Right lobe of liver (tissue), 6 donors: ENCODE data around the gene PRDM7. TPM values are rescaled to one million over a fixed set of nuclear protein-coding genes. Genes with fewer than 3 reads are reported as not detected.

ENCODE experiments used
- ATAC-seq, 4 donors: fragments of 200-7000 bp; cut with Tn5 transposase; one replicate each; pipeline ENCODE4 v1.9.1; 2020; ENCODE audit warnings: mild to moderate bottlenecking in 4 of 4, moderate library complexity in 4 of 4
- DNase-seq, 3 donors: peaks; one replicate each; pipeline ENCODE4 v3.0.0-alpha.2; 2020
- H3K27ac ChIP-seq, 3 donors: fragments of 200-600 bp; one replicate each; pipeline ENCODE4 v1.8.0; 2022
- H3K27me3 ChIP-seq, 2 donors: fragments of 200-600 bp; one replicate each; pipeline ENCODE4 v1.8.0; 2022
- H3K36me3 ChIP-seq, 4 donors: fragments of 200-600 bp; sonication (generic) in 1 of 4; one replicate each; pipeline versions ENCODE4 v1.5.1 to v1.8.0; 2017 to 2022; ENCODE audit warnings: control low read depth in 1 of 4
- H3K4me1 ChIP-seq, 4 donors: fragments of 200-600 bp; sonication (generic) in 1 of 4; one replicate each; pipeline versions ENCODE4 v1.5.1 to v1.8.0; 2017 to 2022; ENCODE audit warnings: control low read depth in 1 of 4
- H3K4me3 ChIP-seq, 3 donors: fragments of 200-600 bp; one replicate each; pipeline ENCODE4 v1.8.0; 2022
- H3K9me3 ChIP-seq, 4 donors: fragments of 200-600 bp; sonication (generic) in 1 of 4; one replicate each; pipeline versions ENCODE4 v1.5.1 to v1.8.0; 2017 to 2022; ENCODE audit warnings: control low read depth in 1 of 4
- POLR2A ChIP-seq: fragments of 450-650 bp; IDR thresholded peaks from one replicate; pipeline ENCODE4 v1.6.1; 2017; ENCODE audit warnings: antibody characterized with exemption, mild to moderate bottlenecking
- WGBS: methylation state at CpG from one replicate; pipeline ENCODE4 v1.1.6; 2018; ENCODE audit warnings: low coverage, low lambda C conversion rate; ENCODE audit not compliant: insufficient coverage; ENCODE audit errors: missing lambda C conversion rate; 5-methylcytosine and 5-hydroxymethylcytosine counted together
- intact Hi-C, 2 donors: fragments of 100-400 bp; cut with DNase I; formaldehyde crosslinking; loops; one replicate each; pipeline versions ENCODE4 v1.11.2 to v1.14.1; 2022
- total RNA-seq, 6 experiments: library from RNA; depleted of rRNA in 2 of 6; stranded (reverse); fragments of >200 nt in 2 of 6; fragmentation: NEBNext Ultra II Directional in 3 of 6; extraction: Animal tissue kit (Norgen Biotek cat#: 25700) in 3 of 6; gene quantifications; one replicate each; pipeline versions ENCODE4 v1.1.0 to v1.2.4, GENCODE V29; 2016 to 2023
- TF ChIP-seq, protein P1 (sequence below), 4 donors: fragments of 200-600 bp in 3 of 4; fragments of 450-650 bp in 1 of 4; IDR thresholded peaks; one replicate each; pipeline versions ENCODE4 v1.5.1 to v1.8.0; 2016 to 2022; ENCODE audit warnings: antibody characterized with exemption in 4 of 4, mild to moderate bottlenecking in 2 of 4
- donor health status: DM: no; HTN: yes; CAD: no.
- donor health status: DM: no; HTN: no; CAD: no.
- donor health status: DM: no; HTN: no; CAD: no.
- donor health status: DM: no; HTN: yes; CAD: no.
- donor health status: DM: no; HTN: yes; CAD: no.

Gene PRDM7
- total RNA-seq, 6 experiments from 2014 or later: 0.09 to 0.12 TPM; not detected in 4

DNA sequence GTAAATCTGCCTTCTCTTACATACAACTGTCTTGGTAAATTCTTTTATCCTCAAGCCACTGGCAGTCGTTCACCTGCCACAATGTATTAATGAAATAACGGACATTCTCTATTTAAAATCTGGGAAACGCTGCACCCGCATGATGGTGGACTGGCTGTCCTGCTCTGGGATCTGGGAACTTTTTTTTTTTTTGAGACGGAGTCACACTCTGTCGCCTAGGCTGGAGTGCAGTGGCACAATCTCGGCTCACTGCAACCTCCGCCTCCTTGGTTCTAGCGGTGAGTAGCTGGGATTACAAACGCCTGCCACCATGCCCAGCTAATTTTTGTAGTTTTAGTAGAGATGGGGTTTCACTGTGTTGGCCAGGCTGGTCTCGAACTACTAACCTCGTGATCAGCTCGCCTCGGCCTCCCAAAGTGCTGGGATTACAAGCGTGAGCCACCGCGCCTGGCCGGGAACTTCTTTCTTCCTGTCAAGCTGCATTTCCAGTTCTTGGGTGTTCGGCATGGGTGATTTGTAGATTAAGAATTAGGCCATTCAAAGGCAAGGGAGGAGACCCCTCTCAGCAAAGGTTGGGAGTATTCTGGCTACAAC, 28.3 kb downstream of the PRDM7 start:
- ATAC-seq: no peak
- no peak for TF ChIP-seq POLR2A
- TF ChIP-seq, protein P1, sequence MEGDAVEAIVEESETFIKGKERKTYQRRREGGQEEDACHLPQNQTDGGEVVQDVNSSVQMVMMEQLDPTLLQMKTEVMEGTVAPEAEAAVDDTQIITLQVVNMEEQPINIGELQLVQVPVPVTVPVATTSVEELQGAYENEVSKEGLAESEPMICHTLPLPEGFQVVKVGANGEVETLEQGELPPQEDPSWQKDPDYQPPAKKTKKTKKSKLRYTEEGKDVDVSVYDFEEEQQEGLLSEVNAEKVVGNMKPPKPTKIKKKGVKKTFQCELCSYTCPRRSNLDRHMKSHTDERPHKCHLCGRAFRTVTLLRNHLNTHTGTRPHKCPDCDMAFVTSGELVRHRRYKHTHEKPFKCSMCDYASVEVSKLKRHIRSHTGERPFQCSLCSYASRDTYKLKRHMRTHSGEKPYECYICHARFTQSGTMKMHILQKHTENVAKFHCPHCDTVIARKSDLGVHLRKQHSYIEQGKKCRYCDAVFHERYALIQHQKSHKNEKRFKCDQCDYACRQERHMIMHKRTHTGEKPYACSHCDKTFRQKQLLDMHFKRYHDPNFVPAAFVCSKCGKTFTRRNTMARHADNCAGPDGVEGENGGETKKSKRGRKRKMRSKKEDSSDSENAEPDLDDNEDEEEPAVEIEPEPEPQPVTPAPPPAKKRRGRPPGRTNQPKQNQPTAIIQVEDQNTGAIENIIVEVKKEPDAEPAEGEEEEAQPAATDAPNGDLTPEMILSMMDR (IDR thresholded peaks at IDR 0.05): no peak
- 82% methylated on average over 14 of the region's 19 CpGs for WGBS
- no peaks in the 10 kb centered on the region for H3K27me3 ChIP-seq
- H3K9me3 ChIP-seq: no peaks in the 10 kb centered on the region
- H3K27ac ChIP-seq: no peak overlapping the region
- DNase-seq: no peak
- intact Hi-C loops: no loop called here
- H3K4me1 ChIP-seq: peaks cover 0 to 14% (median 0%) of the 10 kb centered on the region in 4 donors
- H3K36me3 ChIP-seq: peaks cover 0 to under 1% (median 0%) of the 10 kb centered on the region in 4 donors
- H3K4me3 ChIP-seq: no peak overlapping the region

DNA sequence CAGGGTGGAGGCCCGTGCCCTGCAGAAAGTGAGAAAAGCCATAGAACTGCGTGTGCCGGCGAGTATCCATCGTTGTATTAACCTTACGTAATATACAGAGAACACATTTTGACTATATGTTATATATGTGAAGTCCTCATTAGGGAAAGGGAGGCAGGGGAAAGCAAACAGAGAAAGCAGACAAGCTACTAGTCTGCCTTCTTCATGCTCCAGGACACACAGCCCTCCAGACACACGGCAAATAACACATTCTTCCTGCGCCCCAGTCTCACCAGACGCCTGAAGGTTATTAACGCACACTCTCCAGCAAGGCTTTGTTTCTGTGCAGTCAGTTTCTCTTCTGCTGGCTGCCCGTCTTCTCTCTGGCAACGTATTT, 28.8 kb downstream of the PRDM7 start:
- ATAC-seq (no peak), DNase-seq (no peak)
- no peaks in the 10 kb centered on the region for H3K27me3 ChIP-seq
- no peak overlapping the region for H3K27ac ChIP-seq
- H3K4me1 ChIP-seq: peaks cover 0 to 14% (median 0%) of the 10 kb centered on the region in 4 donors
- intact Hi-C loops: no loop called here
- peaks cover 0 to 5% (median 0%) of the 10 kb centered on the region in 4 donors for H3K36me3 ChIP-seq
- TF ChIP-seq POLR2A: no peak
- TF ChIP-seq, protein P1 (IDR thresholded peaks at IDR 0.05): no peak
- 52% methylated on average over 10 of the region's 12 CpGs for WGBS
- no peak overlapping the region for H3K4me3 ChIP-seq
- no peaks in the 10 kb centered on the region for H3K9me3 ChIP-seq

DNA sequence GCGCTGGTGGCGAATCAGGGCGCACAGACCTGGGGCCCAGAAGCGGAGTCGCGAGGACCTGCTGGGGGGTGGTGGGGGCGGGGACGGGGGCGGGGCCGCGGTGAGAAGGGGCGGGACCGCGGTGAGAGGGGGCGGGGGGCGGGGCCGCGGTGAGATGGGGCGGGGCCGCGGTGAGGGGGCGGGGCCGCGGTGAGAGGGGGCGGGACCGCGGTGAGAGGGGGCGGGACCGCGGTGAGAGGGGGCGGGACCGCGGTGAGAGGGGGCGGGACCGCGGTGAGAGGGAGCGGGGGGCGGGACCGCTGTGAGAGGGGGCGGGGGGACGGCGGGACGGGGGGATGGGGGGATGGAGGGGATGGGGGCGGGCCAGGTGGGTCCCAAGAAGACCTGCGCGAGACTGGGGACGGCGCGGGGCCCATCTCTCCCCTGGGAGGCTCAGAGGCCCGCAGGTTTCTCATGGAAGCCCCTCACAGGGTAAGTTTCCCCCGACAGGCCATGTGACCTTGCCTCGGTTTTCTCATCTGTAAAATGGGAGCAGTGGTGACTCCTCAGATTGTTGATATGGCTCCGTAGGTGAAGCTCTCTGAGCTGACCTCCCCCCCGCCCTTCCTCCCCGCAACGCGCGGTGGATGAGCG, 29.3 kb downstream of the PRDM7 start:
- peak overlapping the region; percentile 66 to 94 (median 78) for H3K27ac ChIP-seq
- WGBS: 15% methylated on average over 34 of the region's 59 CpGs
- peaks cover 0 to 10% (median under 1%) of the 10 kb centered on the region in 4 donors for H3K36me3 ChIP-seq
- no peak for TF ChIP-seq POLR2A
- H3K4me3 ChIP-seq: peak overlapping the region; percentile 49 to 59 (median 56)
- H3K27me3 ChIP-seq: no peaks in the 10 kb centered on the region
- peaks cover 0 to 14% (median 0%) of the 10 kb centered on the region in 4 donors for H3K4me1 ChIP-seq
- peak; percentile 10 to 56 (median 50) for ATAC-seq
- no peak for DNase-seq
- no peaks in the 10 kb centered on the region for H3K9me3 ChIP-seq
- intact Hi-C loops: no loop called here

DNA sequence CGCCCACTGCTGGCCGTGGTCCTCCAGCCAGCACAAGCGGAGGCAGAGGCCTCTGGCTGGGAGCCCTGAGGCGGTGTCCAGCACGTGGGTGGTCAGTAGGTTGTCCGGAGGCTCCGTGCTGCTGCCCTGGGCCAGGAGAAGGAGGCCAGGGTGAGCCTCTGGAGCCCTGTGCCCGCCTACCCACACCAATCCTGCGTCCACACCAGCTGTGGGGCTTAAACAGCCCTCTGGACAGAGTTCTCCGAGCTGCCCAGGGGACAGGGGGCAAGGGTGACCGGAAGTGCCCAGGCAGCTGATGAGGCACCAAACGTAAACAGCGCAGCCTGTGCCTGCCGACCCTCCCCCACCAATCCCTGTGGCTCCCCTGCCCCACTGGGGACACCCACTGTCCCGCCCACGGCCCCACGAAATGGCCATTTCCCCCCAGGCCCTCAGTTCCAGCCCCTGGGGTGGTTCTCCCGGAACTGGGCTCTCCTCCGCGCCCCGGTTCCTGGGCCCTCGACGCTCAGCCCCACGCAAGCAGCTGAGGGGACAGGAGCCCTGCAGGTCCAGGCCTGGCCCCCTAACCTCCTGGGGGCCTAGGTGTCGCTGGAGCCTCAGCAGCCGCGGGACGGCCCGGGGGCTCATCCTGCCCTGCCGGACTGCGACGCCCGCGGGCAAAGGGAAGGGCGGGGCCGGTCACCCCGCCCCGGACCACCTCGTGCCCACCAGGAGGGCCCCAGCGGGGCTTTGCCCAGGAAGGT, 30.0 kb downstream of the PRDM7 start:
- H3K36me3 ChIP-seq: peaks cover 0 to 11% (median 3%) of the 10 kb centered on the region in 4 donors
- peak overlapping the region; percentile 66 to 94 (median 78) for H3K27ac ChIP-seq
- H3K4me3 ChIP-seq: peak overlapping the region; percentile 49 to 59 (median 56)
- no peaks in the 10 kb centered on the region for H3K27me3 ChIP-seq
- WGBS: 0% methylated on average over 4 of the region's 40 CpGs
- peaks cover 0 to 14% (median 0%) of the 10 kb centered on the region in 4 donors for H3K4me1 ChIP-seq
- TF ChIP-seq POLR2A: peak; percentile 71
- TF ChIP-seq, protein P1 (IDR thresholded peaks at IDR 0.05): no peak
- ATAC-seq (peak; percentile 80 to 89 (median 88)), DNase-seq (peak; percentile 91 to 92 (median 92))
- no peaks in the 10 kb centered on the region for H3K9me3 ChIP-seq
- intact Hi-C loops: no loop called here
